GM18868 (cell line): ENCODE measurements around the gene MLLT11.
A peak's percentile ranks its signal among the peaks of the same experiment; 100 is the strongest.
"Not testable (repeated sequence)": the region's sequence is repeated elsewhere in the genome, so short reads cannot be mapped to it uniquely, and the experiment has no call there.

Experiments used
- ATAC-seq: cut with Tn5 transposase; IDR thresholded peaks from one replicate; pipeline ENCODE4 v1.9.1; 2021; ENCODE audit warnings: mild to moderate bottlenecking, moderate library complexity; ENCODE audit not compliant: unreplicated experiment

The MLLT11 gene

DNA sequence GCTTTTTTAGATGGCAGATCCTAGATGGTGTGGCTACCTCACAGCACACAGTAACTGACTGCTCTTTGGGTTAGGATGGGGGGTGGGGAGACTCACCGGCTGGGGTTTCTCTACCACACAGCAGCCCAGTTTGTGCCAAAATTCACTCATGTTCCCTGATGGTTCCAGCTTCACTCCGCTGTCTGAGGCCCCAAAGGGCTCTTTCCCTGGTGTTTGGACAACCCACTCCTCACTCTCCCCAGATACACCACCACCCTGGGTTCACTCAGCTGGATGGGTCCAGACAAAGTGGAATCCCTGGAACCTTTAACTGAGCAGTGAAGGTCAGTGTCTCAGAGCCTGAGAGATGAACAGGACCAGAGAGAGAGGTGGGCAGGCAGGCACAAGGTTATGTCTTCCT lies 4.6 kb upstream of the MLLT11 start:
- no peak for ATAC-seq

DNA sequence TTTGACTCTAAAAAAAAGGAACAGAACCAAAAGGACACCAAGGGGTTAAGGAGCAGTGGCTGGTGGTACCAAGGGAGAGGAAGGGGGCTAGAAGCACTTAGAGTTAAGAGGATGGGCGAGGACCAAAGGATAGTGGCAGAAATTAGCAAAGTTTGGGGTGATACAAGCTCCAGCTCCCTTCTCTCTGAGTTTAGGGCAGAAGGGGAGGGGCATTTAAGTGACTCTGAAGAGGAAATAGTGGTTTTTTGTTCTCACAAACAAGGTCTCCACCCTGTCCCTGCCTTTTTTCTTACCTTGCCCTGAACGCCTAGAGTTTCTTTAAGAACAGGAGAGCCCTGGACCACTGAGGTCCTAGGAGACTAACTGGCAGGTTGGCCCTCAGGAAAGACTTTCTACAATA lies 4.0 kb upstream of the MLLT11 start:
- ATAC-seq: no peak

DNA sequence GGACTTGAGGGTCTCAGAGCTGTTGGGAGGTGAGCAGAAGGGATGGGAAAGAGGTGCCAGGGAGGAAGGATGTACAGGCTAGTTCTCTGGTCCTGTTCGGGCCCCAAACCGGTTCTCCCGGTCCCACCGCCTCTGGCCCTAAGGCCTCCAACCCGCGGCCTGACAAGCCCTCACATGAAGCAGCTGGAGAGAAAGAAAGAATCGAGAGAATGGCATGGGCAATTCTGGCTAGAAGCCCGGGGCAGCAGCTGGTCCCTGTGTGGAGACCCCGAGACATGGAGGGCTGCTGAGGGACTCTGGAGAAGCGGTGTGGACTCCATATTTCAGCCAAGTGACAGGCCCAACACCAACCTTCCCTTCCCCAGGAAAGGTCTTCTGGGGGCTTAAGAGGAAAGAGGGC lies 1.5 kb upstream of the MLLT11 start:
- no peak for ATAC-seq

GRCh38 chr1:151059109-151060006 lies 839 bp upstream of the MLLT11 start, which contains the start of gene CDC42SE1:
Gene CDC42SE1, minus strand, starts transcription at chr1:151059622. Its CDS starts 3,892 bp downstream, at chr1:151055730.
- ATAC-seq: peak; percentile 77

DNA sequence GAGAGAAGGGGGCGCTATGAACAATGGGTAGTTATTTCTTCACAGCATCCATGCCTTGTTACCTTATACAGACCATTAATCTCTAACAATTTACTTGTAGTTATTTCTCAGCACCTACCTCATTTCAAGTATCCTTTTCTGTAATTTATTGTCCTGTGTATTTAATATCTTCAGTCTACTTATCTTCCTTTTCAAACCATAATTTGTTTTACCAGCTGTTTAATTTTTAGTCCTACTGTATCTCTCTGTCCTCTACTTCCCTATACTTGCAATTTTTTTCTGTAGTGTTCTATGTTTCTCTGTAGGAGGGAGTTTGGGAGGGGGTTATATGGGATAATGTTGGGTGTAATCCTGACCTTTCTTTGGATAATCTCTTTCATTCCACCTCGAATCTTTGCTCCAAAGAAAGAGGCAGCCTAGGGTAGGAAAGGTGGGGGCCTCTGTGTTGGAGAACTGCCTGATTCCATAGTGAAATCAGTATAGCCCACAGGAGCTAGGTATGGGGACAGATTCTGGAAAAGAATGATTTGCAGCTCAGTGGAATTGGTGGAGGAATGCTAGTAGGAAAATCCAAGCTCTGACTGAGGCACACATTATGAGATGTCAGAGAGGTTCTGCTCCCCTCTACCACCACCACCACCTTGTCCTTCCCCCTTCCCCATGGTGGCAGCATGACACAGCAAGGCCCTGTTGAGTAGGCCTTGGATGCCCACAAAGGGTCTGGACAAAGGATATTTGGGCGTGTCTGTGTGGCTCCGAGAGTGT lies 642 bp downstream of the MLLT11 start:
- no peak for ATAC-seq

- ATAC-seq: no peak
These were observed 1.5 kb downstream of the MLLT11 start for GRCh38 chr1:151061704-151062103.

GRCh38 chr1:151062741-151063371 lies 2.7 kb downstream of the MLLT11 start:
- no peak for ATAC-seq

DNA sequence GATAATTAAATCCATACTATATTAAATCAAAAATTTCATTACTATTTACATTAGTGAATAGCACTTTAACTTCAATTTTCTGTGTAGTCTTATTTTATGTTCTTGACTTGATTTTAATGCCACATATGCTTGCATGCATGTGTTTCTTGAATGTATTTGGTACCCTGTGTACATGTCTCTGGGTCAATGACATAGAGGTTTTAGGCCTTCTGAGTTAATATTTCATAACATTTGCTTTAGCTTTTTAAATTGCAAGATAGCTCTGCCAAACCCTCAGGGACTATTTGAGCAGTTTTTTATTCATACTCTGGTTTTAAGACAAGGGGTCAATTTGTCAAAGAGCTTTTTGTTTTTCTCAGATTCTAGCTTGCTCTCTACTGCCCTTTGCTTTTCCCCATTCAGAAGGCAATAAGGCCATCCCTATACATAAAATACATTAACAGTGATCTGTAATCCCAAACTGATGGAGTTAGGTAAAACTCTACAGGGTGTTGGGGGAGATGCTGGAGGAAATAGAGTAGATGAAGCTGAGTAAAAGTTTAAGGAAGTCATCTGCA lies 5.0 kb downstream of the MLLT11 start:
- no peak for ATAC-seq

GRCh38 chr1:151067185-151067584 lies 7.0 kb downstream of the MLLT11 start:
- no peak for ATAC-seq

DNA sequence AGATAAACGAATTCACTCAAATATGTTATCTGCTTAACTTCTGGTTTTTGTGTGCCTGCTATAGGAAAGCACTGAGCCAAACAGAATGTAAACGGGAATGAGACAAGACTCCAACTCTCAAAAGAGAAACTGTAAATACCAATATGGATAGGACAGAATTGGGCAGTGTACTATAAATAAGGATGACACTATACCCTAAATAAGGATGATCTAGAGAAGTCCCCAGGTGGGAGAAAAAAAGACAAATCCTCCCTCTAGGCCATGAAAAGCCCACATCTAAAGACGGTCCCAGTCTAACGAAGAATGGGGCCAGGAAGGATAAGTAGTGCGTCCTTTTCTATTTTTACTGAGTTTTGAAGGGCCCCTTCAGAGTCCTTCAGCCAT lies 8.9 kb downstream of the MLLT11 start:
- no peak for ATAC-seq

- peak; percentile 78 for ATAC-seq
These were observed 10.5 kb downstream of the MLLT11 start, which contains the start of gene GABPB2 for GRCh38 chr1:151070474-151071276. Gene GABPB2, plus strand, starts transcription at chr1:151070761. Its CDS starts 17,429 bp downstream, at chr1:151088190.

DNA sequence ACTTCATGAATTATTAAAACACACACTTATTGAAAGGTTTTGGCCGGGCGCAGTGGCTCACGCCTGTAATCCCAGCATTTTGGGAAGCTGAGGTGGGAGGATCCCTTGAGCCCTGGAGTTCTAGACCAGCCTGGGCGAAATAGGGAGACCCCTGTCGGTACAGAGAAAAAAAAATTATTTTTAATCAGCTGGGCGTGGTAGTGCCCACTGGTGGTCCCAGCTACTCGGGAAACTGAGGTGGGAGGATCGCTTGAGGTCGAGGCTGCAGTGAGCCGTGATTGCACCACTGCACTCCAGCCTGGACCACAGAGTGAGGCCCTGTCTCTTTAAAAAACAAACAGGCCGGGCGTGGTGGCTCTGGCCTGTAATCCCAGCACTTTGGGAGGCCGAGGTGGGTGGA lies 12.0 kb downstream of the MLLT11 start:
- ATAC-seq: no peak

DNA sequence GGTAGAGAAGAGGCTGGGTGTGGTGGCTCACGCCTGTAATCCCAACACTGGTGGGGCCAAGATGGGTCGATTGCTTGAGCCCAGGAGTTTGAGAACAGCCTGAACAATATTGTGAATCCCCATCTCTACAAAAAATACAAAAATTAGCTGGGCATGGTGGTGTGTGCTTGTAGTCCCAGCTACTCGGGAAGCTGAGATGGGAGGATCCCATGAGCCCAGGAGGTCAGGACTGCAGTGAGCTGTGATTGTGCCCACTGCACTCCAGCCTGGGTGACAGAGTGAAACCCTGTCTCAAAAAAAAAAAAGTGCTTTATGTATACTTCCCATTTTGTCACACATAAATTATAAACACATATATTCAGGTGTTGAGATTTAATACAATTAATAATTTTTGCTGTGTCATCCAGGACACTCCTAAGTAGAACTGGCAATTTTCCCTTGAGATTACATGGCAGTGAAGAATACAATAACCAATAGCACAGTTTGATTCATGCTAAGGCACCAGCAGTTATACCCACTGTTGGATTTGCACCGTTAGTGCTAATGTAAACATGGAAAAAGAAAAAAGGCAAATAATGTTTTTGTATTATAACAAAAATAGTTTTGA lies 25.9 kb downstream of the MLLT11 start:
- no peak for ATAC-seq

DNA sequence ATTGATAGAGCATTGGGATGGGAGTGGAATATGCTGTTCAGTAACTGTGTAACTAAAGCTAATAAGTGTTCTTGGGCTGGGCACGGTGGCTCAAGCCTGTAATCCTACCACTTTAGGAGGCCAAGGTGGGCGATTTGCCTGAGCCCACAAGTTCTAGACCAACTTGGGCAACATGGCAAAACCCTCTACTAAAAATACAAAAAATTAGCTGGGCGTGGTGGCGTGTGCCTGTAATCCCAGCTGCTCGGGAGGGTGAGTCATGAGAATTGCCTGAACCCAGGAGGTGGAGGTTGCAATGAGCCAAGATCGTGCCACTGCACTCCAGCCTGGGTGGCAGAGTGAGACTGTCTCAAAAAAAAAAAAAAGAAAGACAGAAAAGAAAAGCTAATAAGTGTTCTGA lies 37.2 kb downstream of the MLLT11 start:
- ATAC-seq: not testable (repeated sequence)

DNA sequence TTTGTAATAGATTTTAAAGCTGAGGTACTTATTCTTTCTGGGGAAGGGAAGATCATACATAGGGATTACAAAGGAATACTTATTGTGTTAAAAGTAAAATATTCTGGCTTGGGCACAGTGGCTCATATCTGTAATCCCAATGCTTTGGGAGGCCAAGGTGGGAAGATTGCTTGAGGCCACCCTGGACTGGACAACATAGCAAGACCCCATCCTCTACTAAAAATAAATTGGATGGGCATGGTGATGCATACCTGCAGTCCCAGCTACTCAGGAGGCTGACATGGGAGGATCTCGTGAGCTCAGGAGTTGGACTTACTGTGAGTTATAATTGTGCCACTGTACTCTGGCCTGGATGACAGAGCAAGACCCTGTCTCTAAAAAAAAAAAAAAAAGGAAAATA lies 37.9 kb downstream of the MLLT11 start:
- ATAC-seq: no peak

GRCh38 chr1:151104630-151105029 lies 44.4 kb downstream of the MLLT11 start:
- no peak for ATAC-seq

DNA sequence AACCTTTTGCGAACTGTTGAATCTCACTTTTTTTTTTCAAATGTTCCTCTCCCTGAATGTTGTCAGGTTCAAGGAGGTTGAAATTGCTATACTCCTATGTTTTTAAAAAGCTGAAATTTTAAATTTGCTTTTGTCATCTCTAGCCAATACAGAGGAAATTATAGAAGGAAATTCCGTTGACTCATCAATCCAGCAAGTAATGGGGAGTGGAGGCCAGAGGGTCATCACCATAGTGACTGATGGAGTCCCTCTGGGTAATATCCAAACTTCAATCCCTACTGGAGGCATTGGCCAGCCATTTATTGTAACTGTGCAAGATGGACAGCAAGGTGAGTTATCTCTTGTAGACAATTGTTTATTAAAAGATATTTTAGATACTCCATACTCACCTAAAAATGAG lies 46.7 kb downstream of the MLLT11 start:
- ATAC-seq: no peak

- no peak for ATAC-seq
These were observed 48.1 kb downstream of the MLLT11 start for GRCh38 chr1:151108331-151108730.

DNA sequence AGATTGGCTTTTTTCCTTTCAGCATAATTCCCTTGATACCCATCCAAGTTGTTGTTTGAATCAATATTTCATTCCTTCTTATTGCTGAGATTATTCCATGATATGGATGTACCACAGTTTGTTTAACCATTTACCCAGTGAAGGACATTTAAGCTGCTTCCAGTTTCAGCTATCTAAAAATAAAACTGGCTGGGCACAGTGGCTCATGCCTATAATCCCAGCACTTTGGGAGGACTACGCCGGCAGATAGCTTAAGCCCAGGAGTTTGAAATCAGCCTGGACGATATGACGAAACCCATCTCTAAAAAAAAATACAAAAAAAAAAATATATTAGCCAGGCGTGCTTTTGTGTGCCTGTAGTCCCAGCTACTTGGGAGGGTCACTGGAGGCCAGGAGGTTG lies 53.7 kb downstream of the MLLT11 start:
- no peak for ATAC-seq
